Parathyroid adenoma (tissue), 2 donors: ENCODE data around the gene MCOLN3.

Source experiments
- H2AFZ ChIP-seq: fragments of 300-600 bp; sonication (generic); one replicate; pipeline ENCODE4 v1.7.0; 2017; ENCODE audit warnings: antibody characterized with exemption, mild to moderate bottlenecking
- H3K27ac ChIP-seq: fragments of 300-600 bp; sonication (generic); one replicate; pipeline ENCODE4 v1.7.0; 2017
- H3K27me3 ChIP-seq: fragments of 300-600 bp; sonication (generic); one replicate; pipeline ENCODE4 v1.7.0; 2017; ENCODE audit warnings: low read length; ENCODE audit not compliant: control insufficient read depth, insufficient read depth
- H3K36me3 ChIP-seq: fragments of 300-600 bp; sonication (generic); one replicate; pipeline ENCODE4 v1.7.0; 2017; ENCODE audit warnings: low read length; ENCODE audit not compliant: control insufficient read depth, insufficient read depth
- H3K4me1 ChIP-seq: fragments of 300-600 bp; sonication (generic); one replicate; pipeline ENCODE4 v1.7.0; 2017; ENCODE audit warnings: control low read depth
- H3K4me2 ChIP-seq: fragments of 300-600 bp; sonication (generic); one replicate; pipeline ENCODE4 v1.7.0; 2017; ENCODE audit warnings: low read length
- H3K4me3 ChIP-seq: fragments of 300-600 bp; sonication (generic); one replicate; pipeline ENCODE4 v1.7.0; 2017; ENCODE audit warnings: low read depth, low read length
- H3K79me2 ChIP-seq: fragments of 300-600 bp; sonication (generic); one replicate; pipeline ENCODE4 v1.7.0; 2017; ENCODE audit warnings: control low read depth
- H3K9ac ChIP-seq: fragments of 300-600 bp; sonication (generic); one replicate; pipeline ENCODE4 v1.7.0; 2017; ENCODE audit warnings: mild to moderate bottlenecking
- H3K9me3 ChIP-seq: fragments of 300-600 bp; sonication (generic); one replicate; pipeline ENCODE4 v1.7.0; 2017; ENCODE audit warnings: low read length; ENCODE audit not compliant: control insufficient read depth
- TF ChIP-seq, protein P1 (sequence below): fragments of 300-600 bp; sonication (generic); IDR thresholded peaks from one replicate; pipeline ENCODE4 v1.7.0; 2017; ENCODE audit warnings: antibody characterized with exemption, mild to moderate bottlenecking
- donor health status: primary hyperparathyroidism.

The MCOLN3 gene, protein sequence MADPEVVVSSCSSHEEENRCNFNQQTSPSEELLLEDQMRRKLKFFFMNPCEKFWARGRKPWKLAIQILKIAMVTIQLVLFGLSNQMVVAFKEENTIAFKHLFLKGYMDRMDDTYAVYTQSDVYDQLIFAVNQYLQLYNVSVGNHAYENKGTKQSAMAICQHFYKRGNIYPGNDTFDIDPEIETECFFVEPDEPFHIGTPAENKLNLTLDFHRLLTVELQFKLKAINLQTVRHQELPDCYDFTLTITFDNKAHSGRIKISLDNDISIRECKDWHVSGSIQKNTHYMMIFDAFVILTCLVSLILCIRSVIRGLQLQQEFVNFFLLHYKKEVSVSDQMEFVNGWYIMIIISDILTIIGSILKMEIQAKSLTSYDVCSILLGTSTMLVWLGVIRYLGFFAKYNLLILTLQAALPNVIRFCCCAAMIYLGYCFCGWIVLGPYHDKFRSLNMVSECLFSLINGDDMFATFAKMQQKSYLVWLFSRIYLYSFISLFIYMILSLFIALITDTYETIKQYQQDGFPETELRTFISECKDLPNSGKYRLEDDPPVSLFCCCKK

DNA sequence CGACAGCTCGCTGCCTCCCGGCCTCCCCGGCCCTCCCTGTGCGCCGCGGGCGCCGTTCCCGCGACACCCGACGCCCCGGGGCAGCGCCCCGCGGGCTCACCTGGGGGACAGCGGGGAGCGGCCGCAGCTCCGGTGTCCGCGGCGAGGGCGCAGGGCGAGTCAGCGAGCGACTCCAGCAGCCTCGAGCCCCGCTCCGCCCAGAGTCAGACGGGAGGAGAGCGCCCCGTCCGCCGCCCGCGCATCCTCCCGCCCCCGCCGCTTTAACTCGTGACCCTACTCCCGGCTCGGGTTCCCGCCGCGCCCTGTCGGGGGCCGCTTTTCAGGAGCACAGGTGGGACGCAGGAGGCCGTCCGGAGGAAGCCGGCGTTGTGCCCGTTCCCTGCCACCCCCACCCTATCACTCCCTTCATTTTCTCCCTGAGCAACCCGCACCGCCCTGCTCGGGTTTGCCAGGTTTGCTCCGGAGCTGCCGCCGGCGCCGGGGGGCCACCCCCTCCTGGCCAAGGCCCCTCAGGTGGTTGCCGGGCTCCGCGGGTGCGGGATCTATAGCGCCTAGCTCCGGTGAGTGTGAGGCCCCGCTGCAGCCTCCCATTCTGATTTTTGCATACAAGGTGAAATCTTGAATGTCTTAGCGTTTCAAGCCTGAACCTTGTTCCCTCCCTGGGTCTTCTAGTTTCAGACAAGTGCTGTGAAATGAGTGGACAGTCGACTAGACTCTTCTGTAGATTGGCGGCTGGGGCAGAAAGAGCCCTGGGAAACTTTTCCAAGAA lies at the start of gene MCOLN3:
TSS of gene MCOLN3 (minus strand) at position 205 of the 769 bp plus-strand sequence. CDS start 3,140 bp downstream, outside the sequence.
- Histone ChIP-seq H3K4me2 (peak within 1 kb of the TSS; percentile 86), H3K9ac (no peak within 1 kb of the TSS), H2AFZ (peak within 1 kb of the TSS; percentile 79), H3K4me3 (peak within 1 kb of the TSS; percentile 71), H3K27me3 (no peaks in the 10 kb centered on the region), H3K9me3 (no peaks in the 10 kb centered on the region), H3K4me1 (no peaks in the 10 kb centered on the region), H3K36me3 (no peaks in the 10 kb centered on the region), H3K27ac (peak within 1 kb of the TSS; percentile 15), H3K79me2 (no peaks in the 10 kb centered on the region)
- TF ChIP-seq, protein P1, sequence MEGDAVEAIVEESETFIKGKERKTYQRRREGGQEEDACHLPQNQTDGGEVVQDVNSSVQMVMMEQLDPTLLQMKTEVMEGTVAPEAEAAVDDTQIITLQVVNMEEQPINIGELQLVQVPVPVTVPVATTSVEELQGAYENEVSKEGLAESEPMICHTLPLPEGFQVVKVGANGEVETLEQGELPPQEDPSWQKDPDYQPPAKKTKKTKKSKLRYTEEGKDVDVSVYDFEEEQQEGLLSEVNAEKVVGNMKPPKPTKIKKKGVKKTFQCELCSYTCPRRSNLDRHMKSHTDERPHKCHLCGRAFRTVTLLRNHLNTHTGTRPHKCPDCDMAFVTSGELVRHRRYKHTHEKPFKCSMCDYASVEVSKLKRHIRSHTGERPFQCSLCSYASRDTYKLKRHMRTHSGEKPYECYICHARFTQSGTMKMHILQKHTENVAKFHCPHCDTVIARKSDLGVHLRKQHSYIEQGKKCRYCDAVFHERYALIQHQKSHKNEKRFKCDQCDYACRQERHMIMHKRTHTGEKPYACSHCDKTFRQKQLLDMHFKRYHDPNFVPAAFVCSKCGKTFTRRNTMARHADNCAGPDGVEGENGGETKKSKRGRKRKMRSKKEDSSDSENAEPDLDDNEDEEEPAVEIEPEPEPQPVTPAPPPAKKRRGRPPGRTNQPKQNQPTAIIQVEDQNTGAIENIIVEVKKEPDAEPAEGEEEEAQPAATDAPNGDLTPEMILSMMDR: no peak

DNA sequence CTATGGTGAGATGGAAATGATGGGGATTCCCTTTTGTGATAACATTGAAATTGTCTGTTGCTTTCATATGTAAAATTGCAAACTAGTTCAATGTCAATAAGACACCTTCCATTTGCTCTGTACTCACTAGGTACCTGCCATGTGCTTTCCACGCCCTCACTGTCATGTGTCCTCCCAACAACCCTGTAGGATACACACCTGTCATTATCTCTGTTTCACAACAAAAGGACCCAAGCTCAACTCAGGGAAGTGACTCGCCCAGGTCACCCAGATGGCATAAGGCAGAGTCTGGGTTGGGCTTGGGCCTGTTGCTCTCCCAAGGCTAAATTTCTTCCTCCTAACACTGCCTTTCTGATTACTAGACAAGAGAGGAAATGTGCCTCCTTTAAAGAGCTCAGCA lies 45.3 kb upstream of the MCOLN3 start:
- no peaks in the 10 kb centered on the region for H3K79me2 ChIP-seq
- no peak overlapping the region for H3K4me3 ChIP-seq
- no peaks in the 10 kb centered on the region for H3K36me3 ChIP-seq
- no peaks in the 10 kb centered on the region for H3K9me3 ChIP-seq
- no peak overlapping the region for H3K4me2 ChIP-seq
- no peaks in the 10 kb centered on the region for H3K4me1 ChIP-seq
- H3K9ac ChIP-seq: no peak overlapping the region
- no peaks in the 10 kb centered on the region for H3K27me3 ChIP-seq
- H2AFZ ChIP-seq: no peak overlapping the region
- H3K27ac ChIP-seq: no peak overlapping the region
- TF ChIP-seq, protein P1: no peak

DNA sequence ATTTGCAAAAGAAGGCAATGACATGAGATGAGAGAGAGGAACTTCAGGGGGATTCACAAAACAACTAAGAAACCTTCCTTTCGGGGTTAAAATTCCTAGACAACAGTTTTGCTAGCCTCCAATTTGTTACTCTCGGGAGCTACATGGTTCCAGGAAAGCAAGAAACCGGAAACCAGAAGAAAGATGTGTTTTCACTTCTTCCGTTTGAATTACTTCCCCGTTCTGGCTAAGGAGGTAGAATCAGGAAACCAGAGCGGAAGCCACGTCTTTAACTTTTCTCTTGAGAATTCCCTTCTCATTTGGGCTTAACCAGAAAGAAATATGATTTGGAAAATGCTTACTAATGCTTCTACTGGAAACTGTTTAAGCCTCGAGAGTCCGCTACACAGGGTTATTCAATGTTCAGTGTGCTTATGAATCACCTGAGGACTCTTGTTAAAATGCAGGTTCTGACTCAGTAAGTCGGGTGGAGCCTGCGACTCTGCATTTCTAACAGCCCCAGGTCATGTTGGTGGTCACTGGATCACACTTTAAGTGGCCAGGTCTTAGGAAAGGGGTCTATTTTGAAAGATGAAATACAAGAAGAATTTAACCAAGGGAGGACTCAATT lies 43.5 kb upstream of the MCOLN3 start:
- H3K27ac ChIP-seq: no peak overlapping the region
- no peaks in the 10 kb centered on the region for H3K9me3 ChIP-seq
- H3K4me3 ChIP-seq: no peak overlapping the region

DNA sequence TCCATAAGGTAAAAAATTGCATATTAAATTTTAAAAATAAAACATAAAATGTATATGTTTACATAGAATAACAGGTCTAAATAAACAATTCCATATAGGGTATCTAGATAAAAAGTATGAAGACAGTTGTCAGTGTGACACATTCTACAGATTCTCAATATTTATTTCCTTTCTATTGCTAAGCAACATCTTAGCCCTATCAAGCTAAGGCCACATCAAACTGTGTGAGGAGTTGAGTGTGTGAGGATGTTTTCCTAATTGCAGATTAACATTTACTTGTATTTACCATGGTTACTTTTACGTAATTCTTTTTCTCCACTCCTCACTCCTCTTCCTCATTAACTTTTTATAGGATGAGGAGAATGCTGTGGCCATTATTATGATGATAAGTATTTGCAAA lies 41.9 kb upstream of the MCOLN3 start:
- H3K36me3 ChIP-seq: no peaks in the 10 kb centered on the region
- H3K9me3 ChIP-seq: no peaks in the 10 kb centered on the region
- H3K4me3 ChIP-seq: no peak overlapping the region
- no peak overlapping the region for H2AFZ ChIP-seq
- H3K9ac ChIP-seq: no peak overlapping the region
- H3K4me1 ChIP-seq: no peaks in the 10 kb centered on the region
- no peaks in the 10 kb centered on the region for H3K27me3 ChIP-seq
- H3K79me2 ChIP-seq: no peaks in the 10 kb centered on the region
- no peak overlapping the region for H3K27ac ChIP-seq
- no peak overlapping the region for H3K4me2 ChIP-seq
- TF ChIP-seq, protein P1: no peak

More for the DNA sequence above, 43.5 kb upstream of the MCOLN3 start:
- Histone ChIP-seq H3K9ac (no peak overlapping the region), H3K4me1 (no peaks in the 10 kb centered on the region), H3K79me2 (no peaks in the 10 kb centered on the region), H3K4me2 (no peak overlapping the region), H2AFZ (no peak overlapping the region), H3K36me3 (no peaks in the 10 kb centered on the region), H3K27me3 (no peaks in the 10 kb centered on the region)
- TF ChIP-seq, protein P1: no peak
